Endodermal cell (in vitro differentiated cells): ENCODE data around the gene PIP4P1. TPM values are rescaled to one million over a fixed set of nuclear protein-coding genes. Genes with fewer than 3 reads are reported as not detected.

Experiments
- DNase-seq: peaks from one replicate; pipeline ENCODE4 v3.0.0-alpha.2; 2017
- H3K27ac ChIP-seq: 2 replicates; pipeline ENCODE4 v1.5.1; 2013; ENCODE audit warnings: mild to moderate bottlenecking, low read depth, low read length, moderate library complexity
- H3K27me3 ChIP-seq: 2 replicates; pipeline ENCODE4 v1.6.1; 2013; ENCODE audit warnings: mild to moderate bottlenecking, low read length, moderate library complexity; ENCODE audit not compliant: insufficient read depth, control insufficient read depth, poor library complexity, severe bottlenecking
- H3K36me3 ChIP-seq: 2 replicates; pipeline ENCODE4 v1.7.0; 2013; ENCODE audit warnings: mild to moderate bottlenecking, low read length, moderate library complexity; ENCODE audit not compliant: control insufficient read depth, insufficient read depth
- H3K4me1 ChIP-seq: one replicate; pipeline ENCODE4 v1.7.0; 2013; ENCODE audit warnings: low read length; ENCODE audit not compliant: control insufficient read depth, insufficient read depth
- H3K4me3 ChIP-seq: 2 replicates; pipeline ENCODE4 v1.5.1; 2013; ENCODE audit warnings: mild to moderate bottlenecking, low read length, moderate library complexity
- H3K9ac ChIP-seq: 2 replicates; pipeline ENCODE4 v1.6.1; 2013; ENCODE audit warnings: mild to moderate bottlenecking, low read length, moderate library complexity; ENCODE audit not compliant: poor library complexity, severe bottlenecking; ENCODE audit errors: extremely low read depth
- H3K9me3 ChIP-seq: 2 replicates; pipeline ENCODE4 v1.6.1; 2013; ENCODE audit warnings: mild to moderate bottlenecking, low read length, moderate library complexity; ENCODE audit not compliant: control insufficient read depth
- H3K27ac Mint-ChIP-seq: 2 replicates; pipeline ENCODE4 v1.8.0; 2020; ENCODE audit warnings: mixed read lengths
- H3K27me3 Mint-ChIP-seq: 2 replicates; pipeline ENCODE4 v1.8.0; 2021; ENCODE audit warnings: mild to moderate bottlenecking, mixed read lengths; ENCODE audit not compliant: insufficient read depth
- H3K36me3 Mint-ChIP-seq: 2 replicates; pipeline ENCODE4 v1.8.0; 2020; ENCODE audit warnings: low read depth, mixed read lengths
- H3K4me1 Mint-ChIP-seq: 2 replicates; pipeline ENCODE4 v1.8.0; 2020; ENCODE audit warnings: mixed read lengths
- H3K4me3 Mint-ChIP-seq: 2 replicates; pipeline ENCODE4 v1.8.0; 2020; ENCODE audit warnings: mild to moderate bottlenecking, moderate library complexity, mixed read lengths
- H3K9me3 Mint-ChIP-seq: 2 replicates; pipeline ENCODE4 v1.8.0; 2020; ENCODE audit warnings: mild to moderate bottlenecking, mixed read lengths
- CTCF ChIP-seq: fragments of 200-600 bp; sonication (generic); conservative IDR thresholded peaks from 2 replicates; pipeline ENCODE4 v1.5.0; 2021; ENCODE audit warnings: antibody characterized with exemption, mild to moderate bottlenecking
- WGBS, 2 experiments: methylation state at CpG; one replicate each; pipeline versions ENCODE4 v1.1.5 to v1.1.7; 2013; ENCODE audit warnings: missing lambda C conversion rate in 2 of 2, mixed read lengths in 1 of 2; ENCODE audit not compliant: insufficient coverage in 1 of 2, insufficient read length in 1 of 2; 5-methylcytosine and 5-hydroxymethylcytosine counted together
- total RNA-seq, 2 donors: library from RNA; stranded (reverse); fragmentation: NEBNext Ultra II Directional in 1 of 2; extraction: Animal tissue kit (Norgen Biotek cat#: 25700) in 1 of 2; gene quantifications; 2 replicates in 1 of 2; 3 replicates in 1 of 2; pipeline ENCODE4 v1.2.1, GENCODE V29; 2021

PIP4P1 gene
- total RNA-seq, 2 donors from 2014 or later: 32.1 to 38.1 TPM

GRCh38 chr14:20499108-20499507 lies 37.9 kb upstream of the PIP4P1 start:
- Histone ChIP-seq H3K4me3 (no peak overlapping the region), H3K27ac (no peak overlapping the region), H3K4me1 (no peaks in the 10 kb centered on the region), H3K9ac (no peak overlapping the region), H3K9me3 (peaks cover 12% of the 10 kb centered on the region), H3K27me3 (no peaks in the 10 kb centered on the region), H3K36me3 (no peaks in the 10 kb centered on the region)
- H3K9me3 Mint-ChIP-seq: peaks cover 25% of the 10 kb centered on the region
- no peaks in the 10 kb centered on the region for H3K27me3 Mint-ChIP-seq
- no peaks in the 10 kb centered on the region for H3K36me3 Mint-ChIP-seq
- H3K4me3 Mint-ChIP-seq: no peak overlapping the region
- no peak for DNase-seq
- peaks cover 10% of the 10 kb centered on the region for H3K4me1 Mint-ChIP-seq
- H3K27ac Mint-ChIP-seq: no peak overlapping the region
- 79 to 80% methylated on average over 3 to 4 of the region's 4 CpGs for WGBS, 2 experiments
- no peak for TF ChIP-seq CTCF

GRCh38 chr14:20498622-20499021 lies 37.4 kb upstream of the PIP4P1 start:
- no peak for TF ChIP-seq CTCF
- Histone ChIP-seq H3K36me3 (no peaks in the 10 kb centered on the region), H3K27me3 (no peaks in the 10 kb centered on the region), H3K27ac (no peak overlapping the region), H3K9ac (no peak overlapping the region), H3K9me3 (peaks cover 12% of the 10 kb centered on the region), H3K4me1 (no peaks in the 10 kb centered on the region), H3K4me3 (no peak overlapping the region)
- 75 to 94% methylated on average over 1 to 2 of the region's 2 CpGs for WGBS, 2 experiments
- Mint-ChIP-seq H3K36me3 (no peaks in the 10 kb centered on the region), H3K4me3 (no peak overlapping the region), H3K27ac (no peak overlapping the region), H3K9me3 (peaks cover 24% of the 10 kb centered on the region), H3K27me3 (no peaks in the 10 kb centered on the region), H3K4me1 (peaks cover 10% of the 10 kb centered on the region)
- no peak for DNase-seq

GRCh38 chr14:20494935-20495766 lies 33.9 kb upstream of the PIP4P1 start:
- Histone ChIP-seq H3K4me1 (no peaks in the 10 kb centered on the region), H3K27ac (no peak overlapping the region), H3K4me3 (peak overlapping the region; percentile 40), H3K9me3 (peaks cover 12% of the 10 kb centered on the region), H3K36me3 (no peaks in the 10 kb centered on the region), H3K9ac (no peak overlapping the region), H3K27me3 (no peaks in the 10 kb centered on the region)
- 87 to 91% methylated on average over 7 to 8 of the region's 8 CpGs for WGBS, 2 experiments
- Mint-ChIP-seq H3K4me3 (no peak overlapping the region), H3K4me1 (peaks cover 16% of the 10 kb centered on the region), H3K9me3 (peaks cover 24% of the 10 kb centered on the region), H3K27me3 (no peaks in the 10 kb centered on the region), H3K27ac (no peak overlapping the region), H3K36me3 (no peaks in the 10 kb centered on the region)
- TF ChIP-seq CTCF: no peak
- DNase-seq: no peak
